Cerebellar nuclear complex (tissue), 1 donor: ENCODE measurements around the gene TXNL4A.

ENCODE experiments used
- DNase-seq, 2 experiments: peaks; one replicate each; lab custom pipeline; 2025; lab: John Stamatoyannopoulos, UW

TXNL4A gene

DNA sequence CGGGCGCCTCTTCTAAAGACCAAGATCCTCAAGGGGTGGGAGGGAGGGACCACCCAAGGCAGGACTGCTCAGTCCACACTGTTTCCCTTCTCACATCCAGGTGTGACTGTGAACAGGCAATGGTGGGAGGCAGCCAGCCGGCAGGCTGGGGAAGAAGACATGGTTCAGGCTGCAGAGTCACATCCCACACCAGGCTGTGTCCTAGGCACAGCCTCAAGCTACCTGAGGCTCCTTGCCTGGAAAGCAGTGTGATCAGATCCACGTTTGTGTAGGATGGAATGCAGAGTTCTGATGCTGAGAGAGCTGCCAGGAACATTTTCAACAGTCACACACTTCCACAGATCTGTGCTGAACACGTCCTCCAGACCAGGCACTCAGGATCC, 53.3 kb downstream of the TXNL4A start:
- DNase-seq, result no peak

DNA sequence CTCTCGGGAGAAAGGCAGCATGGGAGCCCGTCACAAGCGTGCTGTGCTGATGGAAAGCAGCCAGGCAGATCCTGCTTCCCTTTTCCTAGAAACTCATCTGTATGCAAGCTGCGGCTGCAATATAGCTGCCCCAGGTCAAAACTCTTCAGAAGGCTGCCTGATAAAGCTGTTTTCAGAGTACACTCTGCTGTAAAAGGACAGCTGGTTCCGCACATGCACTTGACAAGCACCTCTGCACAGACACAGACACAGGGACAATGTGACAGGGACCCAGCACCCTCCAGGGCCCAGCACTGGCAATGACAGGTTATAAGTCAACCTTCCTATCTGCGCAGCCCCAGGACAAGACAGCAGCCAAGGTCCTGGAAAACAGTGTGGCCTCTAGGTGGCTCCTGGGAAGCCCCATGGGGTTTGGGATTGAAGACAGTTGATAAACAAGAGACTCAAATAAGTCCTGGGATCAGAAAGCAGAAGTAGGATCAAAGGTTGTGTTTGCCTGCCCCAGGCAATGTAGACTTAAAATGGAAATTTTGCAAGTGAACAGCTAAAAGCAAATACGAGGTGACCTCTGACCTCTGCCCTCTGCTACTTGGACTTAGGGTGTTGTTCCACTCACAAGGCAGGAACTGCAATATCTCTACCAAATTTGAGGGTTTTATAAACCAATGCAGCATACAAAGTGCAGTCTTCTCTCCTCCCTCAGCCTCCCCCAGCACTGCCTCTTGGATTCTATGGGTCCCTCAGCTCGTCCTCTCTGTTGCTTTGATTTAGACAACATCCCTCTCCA, 53.9 kb downstream of the TXNL4A start:
- DNase-seq, result no peak

DNA sequence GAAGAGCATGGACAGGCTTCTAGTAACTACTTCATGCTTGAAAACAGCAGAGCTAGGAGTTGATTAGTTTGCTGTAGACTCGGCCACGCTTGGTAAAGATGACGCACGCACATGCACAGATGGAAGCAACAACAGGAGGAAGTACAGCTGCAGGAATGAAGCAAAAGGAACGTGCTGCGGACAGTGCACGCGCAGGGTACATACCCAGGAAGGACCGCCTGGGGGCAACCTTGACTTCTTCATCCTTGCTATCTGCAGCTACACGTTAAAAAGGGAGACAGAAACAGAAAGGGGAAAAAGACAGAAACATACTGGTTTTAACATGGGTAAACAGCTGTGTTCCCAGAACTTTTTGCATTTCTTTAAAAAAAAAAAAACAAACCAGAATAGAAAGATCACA, 54.6 kb downstream of the TXNL4A start:
- no peak for DNase-seq

DNA sequence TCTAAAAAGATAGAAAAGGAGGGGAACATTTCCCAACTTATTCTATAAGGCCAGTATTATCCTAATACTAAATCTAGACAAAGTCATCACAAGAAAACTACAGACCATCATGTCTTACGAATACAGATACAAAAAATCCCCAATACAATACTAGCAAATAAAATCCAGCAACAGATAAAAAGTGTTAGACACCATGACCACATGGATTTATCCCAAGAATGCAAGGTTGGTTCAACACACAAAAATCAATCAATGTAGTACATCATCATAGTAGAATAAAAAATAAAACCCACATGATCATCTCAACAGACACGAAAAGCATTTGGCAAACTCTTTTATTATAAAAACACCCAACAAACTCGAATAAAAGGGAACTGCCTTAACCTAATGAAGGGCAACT, 55.5 kb downstream of the TXNL4A start:
- DNase-seq, result no peak

DNA sequence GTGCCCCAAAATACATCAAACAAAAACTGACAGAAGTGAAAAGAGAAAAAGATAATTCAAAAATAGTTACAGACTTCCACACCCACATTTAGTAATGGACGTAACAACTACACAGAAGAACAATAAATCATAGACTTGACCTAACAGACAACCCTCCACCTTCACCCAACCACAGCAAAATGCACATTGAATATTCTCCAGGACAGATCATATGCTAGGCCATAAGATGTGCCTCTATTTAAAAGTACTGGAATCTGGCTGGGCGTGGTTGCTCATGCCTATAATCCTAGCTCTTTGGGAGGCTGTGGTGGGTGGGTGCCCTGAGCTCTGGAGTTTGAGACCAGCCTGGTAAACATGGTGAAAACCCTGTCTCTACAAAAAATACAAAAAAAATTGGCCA, 56.9 kb downstream of the TXNL4A start:
- DNase-seq, result no peak

DNA sequence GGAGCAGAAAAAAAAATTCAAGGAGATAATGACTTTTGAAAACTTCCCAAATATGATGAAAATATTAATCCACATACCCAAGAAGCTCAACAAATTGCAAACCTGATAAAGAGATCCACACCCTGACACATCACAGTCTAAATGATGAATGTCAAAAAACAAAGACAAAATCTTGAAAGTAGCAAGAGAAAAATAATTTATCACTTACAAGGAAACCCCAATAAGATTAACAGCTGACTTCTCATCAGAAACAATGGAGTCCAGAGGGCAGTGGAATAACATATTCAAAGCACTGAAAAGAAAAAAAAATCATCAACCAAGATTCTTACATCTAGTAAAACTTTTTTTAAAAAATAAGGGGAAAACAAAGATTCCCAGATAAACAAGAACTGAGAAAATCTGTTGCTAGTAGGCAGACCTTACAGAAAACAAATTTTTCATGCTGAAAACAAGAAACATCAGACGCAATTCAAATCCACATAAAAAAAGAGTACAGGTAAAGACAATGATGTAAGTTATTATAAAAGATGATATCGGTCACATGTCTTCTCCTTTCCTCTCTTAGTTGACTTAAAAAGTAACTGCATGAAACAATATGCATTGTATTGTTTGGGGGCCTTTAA, 58.2 kb downstream of the TXNL4A start:
- DNase-seq, result no peak

DNA sequence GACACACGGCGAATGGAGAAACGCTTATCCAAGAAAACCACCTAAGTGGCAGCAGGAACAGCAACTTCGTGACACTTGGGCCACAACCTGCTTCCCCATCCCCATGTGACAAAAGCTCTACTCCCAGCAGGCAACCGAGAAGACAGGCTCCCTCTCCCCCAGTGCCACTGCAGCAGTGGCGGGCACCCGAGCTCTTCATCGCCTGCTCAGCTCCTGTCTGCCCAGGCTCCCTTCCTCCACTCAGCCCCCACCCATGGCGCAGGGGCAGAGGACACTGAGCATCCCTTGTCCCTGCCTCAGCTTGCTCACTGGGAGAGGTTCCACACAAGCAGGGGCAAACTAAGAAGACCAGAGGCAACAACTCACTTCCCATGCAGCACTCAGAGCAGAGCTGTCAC, 59.8 kb downstream of the TXNL4A start:
- DNase-seq, result no peak

DNA sequence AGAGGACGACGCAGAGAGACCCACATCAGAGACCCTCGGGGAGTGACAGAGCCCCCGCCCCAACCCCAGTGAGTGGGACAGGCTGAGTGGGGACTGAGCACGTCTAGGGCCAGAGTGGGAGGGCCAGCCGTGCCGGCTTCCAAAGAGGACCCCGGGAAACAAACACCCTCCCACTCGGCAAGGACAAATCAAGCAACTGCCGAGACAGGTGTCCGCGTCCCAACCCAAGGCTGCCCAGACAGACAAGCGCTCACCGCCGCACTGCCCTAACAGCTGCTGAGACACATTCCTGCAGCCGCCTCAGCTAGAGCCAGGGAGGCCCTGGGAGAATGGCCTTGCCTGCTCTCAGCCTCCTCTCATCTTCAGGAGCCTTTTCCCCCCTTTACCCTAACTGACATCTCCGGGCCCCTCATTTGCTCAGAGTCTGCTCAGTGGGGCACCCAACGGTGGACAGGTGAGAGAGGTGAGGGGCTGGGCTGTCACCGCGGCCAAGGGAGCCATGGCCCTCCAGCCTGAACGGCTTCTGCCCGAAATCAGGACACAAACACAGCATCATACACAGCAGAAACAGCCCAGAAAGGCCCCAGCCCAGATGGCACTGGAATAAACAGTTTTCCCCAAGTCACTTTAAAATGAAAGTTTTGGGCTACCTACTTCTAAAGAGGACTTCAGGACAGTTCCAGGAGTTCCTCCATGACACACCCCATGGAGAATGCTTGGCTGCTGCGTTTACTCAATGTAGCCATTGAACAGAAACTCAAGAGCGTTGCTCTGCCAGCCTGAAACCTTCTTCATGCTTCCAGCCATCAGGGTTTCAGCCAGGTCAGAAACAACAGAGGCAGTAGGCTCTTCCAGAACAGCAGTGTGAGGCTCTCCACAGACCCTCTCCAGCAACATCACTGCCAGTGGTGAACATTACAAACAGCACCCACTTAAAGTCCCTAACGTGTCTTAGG, 60.5 kb downstream of the TXNL4A start:
- DNase-seq, result no peak

DNA sequence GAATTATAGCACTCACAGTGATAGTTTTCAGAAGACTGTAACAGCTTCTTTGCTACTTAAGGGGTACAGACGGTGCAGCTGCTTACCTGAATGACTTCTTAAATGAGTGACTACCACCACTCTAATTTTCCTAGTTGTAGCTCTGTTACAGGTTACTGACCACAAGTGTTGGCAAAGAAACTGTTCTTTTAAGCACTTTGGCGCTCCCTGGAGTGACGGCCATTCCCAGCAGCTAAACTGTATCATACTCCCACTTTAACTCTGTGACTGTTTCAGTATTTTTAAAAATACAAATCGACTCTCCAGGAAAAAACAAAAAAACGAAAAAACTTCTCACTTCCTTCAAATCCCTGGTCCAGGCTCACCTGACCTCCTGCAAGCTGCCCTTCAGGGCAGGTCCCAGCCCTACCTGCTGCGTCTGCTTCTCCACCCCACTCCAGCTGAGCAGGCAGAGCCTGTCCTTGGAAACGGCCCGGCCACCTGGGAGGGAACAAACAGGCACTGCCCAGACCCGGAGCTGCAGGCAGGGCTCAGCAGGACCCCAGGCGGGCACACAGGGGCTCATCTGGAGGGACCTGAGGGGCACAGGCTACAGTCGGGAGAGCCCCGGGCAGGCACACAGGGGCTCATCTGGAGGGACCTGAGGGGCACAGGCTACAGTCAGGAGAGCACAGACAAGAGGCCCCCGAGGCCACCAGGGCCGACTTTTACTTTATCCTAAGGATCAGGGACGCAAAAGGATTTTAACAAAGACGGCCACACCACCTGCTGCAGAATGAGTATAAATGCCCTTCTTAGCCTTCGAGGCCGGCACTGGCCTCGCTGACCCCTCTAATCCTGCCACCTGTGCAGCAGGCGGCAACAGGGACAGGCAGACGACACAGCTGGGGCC, 61.4 kb downstream of the TXNL4A start:
- no peak for DNase-seq

DNA sequence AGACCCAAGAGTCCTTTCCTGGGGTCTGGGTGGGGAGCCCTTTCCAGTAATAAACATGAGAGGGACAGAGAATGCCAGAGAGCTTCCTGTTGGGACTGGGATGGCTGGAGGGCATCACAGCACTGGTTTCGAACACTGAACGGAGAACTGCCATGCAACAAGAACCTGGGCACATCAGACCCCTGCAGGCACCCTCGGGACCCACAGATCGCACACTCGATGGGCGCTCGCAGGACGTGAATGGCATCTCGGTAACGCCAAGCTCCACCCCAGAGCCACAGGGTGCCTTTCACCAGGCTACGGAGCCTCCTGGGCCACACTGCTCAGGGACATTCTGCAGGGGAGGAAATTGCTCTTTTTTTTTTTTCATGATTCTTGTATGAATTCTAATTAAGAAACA, 62.1 kb downstream of the TXNL4A start:
- DNase-seq, result no peak

DNA sequence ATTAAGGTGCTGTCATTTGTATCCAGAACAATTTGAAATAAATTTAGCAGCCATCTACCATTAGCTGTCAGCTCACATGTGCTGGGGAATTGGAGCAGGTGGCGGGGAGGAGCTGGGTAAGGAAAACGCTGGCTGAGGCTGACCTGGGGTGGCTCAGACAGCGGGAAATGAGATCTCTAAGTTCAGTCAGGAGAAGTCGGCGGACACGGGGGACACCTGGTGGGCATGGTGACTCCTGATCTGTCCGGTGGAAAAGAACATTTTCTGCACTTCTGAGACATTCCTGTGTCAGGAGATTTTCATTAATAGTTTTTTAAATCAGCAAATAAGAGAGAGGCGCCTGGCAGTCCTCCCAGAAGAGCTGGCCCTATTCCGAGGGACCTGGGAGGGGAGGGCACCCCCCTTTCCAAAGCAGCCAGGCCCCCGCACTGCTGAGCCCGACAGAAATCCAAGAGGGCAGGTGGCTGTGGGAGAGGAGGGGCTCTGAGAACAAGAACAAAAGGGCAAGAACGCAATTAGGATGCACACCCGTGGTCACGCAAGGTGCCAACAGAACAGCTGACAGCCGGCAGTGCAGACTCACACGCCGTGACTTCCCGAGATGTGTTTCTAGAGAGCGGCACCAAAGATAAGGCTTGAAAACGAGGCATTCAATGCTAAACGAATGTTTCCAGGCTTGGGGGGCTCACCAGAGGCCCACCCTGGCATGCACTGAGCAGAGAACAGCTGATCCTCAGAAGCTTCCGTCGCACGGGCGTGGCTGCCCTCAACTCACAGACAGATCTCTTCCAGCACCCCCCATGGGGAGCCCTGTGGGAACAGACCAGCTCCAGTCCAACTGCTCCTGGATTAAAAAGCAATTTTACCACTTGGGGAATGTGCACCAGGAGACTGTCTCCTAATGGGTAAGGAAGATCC, 63.3 kb downstream of the TXNL4A start:
- peak; percentile 32 to 68 for DNase-seq

DNA sequence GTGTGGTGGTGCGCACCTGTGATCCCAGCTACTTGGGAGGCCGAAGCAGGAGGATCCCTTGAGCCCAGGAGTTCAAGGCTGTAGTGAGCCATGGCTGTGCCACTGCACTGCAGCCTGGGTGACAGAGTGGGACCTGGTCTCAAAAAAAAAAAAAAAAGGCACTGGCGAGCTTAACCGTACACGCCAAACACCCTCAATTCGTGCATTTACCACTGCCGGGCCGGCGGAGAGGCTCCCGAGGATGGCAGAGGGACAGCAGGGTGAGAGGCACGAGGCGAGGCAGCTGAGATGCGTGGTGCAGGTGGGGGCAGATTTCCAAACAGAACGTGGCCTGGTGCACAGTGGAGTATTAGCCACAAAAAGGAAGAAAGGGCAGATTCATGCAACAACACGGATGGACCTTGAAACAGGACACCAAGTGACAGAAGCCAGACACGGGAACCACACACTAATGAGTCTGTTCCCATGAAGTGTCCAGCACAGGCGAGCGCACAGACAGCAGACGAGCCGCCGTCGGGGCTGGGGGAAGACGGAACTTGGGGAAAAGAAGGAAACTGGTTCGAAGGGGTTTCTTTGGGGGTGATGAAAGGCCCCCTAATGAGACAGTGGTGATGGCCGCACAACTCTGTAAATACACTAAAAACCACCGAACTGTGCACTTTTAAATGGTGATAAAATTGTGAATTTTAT, 64.3 kb downstream of the TXNL4A start:
- no peak for DNase-seq

DNA sequence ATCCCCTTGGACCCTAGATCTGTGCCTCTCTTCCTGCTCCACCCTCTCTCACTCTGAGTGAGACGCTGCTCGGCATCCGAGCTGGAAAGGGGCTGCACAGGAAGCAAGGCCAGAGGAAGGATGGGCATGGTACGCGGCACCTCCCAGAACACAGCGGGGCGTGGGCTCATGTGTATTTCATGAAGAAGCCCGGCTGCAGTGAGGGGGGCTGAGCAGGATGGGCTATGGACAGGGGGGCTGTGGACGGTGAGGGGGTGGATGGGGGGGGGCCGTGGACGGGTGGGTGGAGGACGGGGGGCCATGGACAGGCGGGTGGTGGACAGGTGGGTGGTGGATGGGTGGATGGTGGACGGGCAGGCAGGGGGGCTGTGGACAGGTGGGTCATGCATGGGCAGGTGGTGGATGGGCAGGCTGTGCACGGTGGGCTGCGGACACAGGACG, 65.4 kb downstream of the TXNL4A start:
- no peak for DNase-seq

DNA sequence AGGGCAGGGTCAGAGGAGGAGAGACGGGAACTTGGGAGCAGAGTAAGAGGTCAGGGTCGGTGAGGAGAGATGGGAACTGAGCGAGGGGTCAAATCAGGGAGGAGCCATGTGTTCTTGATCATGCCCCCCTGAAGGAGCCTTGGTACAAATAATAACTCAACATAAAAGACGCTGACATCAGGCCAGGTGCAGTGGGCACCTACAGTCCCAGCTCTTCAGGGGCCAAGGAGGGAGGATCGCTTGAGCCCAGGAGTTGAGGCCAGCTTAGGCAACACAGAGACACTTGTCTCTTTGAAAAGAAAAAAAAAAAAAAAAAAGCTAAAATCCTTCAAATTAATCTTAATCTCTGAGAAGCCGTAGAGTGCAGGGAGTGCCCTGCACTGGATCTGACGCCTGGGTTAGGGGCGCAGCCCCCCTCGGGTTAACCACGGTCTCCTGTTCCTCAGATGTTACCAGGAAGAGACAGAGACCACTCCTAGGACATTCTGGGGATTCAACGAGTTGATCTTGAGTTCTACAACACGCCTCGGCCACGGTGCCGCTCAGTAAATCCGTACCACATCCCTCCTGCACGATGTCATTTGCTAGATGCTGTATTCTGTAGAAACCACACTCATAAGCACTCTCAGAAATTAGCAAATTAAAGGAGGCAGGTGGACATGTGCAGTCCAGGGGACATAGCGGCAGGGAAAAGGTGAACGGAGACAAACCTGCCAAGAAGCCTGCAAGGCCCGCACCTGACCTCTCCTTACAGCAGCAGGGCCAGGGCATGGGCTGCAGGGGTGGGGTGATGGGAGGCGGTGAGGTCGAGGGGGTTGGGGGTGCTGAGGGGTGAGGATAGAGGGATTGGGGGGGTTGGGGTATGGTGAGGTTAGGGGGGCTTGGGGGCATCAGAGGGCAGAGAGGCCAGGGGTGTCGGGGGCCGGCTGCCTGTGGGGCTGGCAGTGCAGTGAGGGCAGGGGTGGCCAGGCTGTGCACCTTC, 66.1 kb downstream of the TXNL4A start:
- no peak for DNase-seq
